H1 (cell line): ENCODE data around the gene AZGP1. TPM values are rescaled to one million over a fixed set of nuclear protein-coding genes. Genes with fewer than 3 reads are reported as not detected.

ENCODE experiments used
- JUN ChIP-seq: IDR thresholded peaks from 2 replicates; pipeline ENCODE4 v1.6.1; 2011; ENCODE audit warnings: low read depth, mild to moderate bottlenecking, improper control_type of control experiment, low read length
- SIRT6 ChIP-seq: IDR thresholded peaks from one replicate; pipeline ENCODE4 v1.7.1; 2012; ENCODE audit warnings: low read length, inconsistent platforms
- YY1 ChIP-seq: IDR thresholded peaks from 2 replicates; pipeline ENCODE4 v1.6.1; 2011; ENCODE audit warnings: low read depth, mild to moderate bottlenecking, low read length
- polyA plus RNA-seq, 7 experiments: library from polyadenylated mRNA; depleted of rRNA in 3 of 7; stranded (reverse) in 5 of 7; unstranded in 2 of 7; fragments of >200 nt in 5 of 7; fragments of 200-250 nt in 2 of 7; gene quantifications; 1 replicate in 5 of 7; 2 replicates in 1 of 7; 4 replicates in 1 of 7; pipeline versions ENCODE4 v1.2.1 to v1.2.3, GENCODE V29; 2011 to 2013; ENCODE audit warnings: missing spikeins in 2 of 7, mixed read lengths in 2 of 7
- total RNA-seq: library from RNA; stranded (reverse); fragmentation: NEBNext Ultra II Directional; extraction: Animal tissue kit (Norgen Biotek cat#: 25700); gene quantifications from 2 replicates; pipeline ENCODE4 v1.2.1, GENCODE V29; 2021

AZGP1 gene
- total and polyA plus RNA-seq, 2 of the 8 experiments (the other 6 are each of a cell fraction or from before 2014, with no cell fraction given): 0.52 to 0.68 TPM

DNA sequence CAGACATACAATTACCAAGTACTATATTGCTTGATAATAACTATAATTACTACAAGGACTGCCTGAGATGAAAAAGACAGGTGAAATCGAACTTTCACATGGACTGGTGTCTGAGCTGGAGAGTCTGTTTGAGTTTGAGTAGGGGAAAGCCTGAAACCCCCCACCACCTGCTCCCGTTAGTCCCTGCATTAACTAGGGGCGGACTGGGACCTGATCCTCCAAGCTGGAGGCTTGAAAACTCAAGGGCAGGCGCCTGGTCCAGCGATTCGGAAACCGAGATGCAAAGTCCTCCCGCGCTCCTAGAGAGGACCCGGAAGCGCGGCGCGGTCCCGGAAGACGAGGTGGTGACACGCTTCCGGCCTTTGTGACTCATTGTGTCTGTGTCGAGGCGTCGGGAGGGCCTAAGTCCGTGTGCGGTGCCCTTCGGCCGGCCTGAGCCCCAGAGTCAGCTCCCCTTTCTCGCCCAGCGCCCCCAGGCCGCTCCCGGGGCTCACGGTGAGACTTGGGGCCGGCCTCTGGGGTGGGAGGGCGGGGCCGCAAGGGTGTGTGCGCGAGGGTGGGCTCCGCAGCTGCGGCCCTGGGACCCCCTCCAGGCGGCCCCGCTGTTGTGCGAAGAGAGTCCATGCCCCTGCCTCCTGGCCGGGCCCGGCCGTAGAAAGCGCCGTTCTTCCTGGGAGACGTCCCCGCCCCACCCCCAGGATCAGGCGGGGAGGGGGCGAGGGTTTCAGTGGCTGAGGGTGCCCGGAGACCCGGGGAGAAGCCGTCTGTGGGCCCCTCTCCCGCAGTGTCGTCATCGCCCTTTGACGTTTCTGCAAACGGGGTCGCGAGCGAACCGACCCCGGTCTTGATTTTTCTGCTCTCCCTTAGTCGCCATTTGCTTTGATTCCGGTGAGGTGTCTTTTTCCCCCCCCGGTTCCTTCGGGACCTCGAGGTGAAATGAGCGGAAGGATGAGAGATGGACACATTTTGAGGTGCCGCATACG, 39.7 kb upstream of the AZGP1 start, which contains the start of gene ZKSCAN1 (continued):
- TF ChIP-seq JUN (no peak), YY1 (no peak), SIRT6 (no peak)
- TF ChIP-seq, all 59 proteins: peak for 20
